ENCODE measurements around the gene PDLIM3.
"Not testable (repeated sequence)": the region's sequence is repeated elsewhere in the genome, so short reads cannot be mapped to it uniquely, and the experiment has no call there.

The PDLIM3 gene

GRCh38 chr4:185515248-185515647 lies 20.1 kb downstream of the PDLIM3 start:
- DNase-seq, result no peak

GRCh38 chr4:185514182-185514697 lies 21.1 kb downstream of the PDLIM3 start:
- no peak for DNase-seq

- DNase-seq, result peak in 2 of 5 donors; percentile 11 to 28
These were observed 21.7 kb downstream of the PDLIM3 start for GRCh38 chr4:185513489-185514181.

GRCh38 chr4:185512516-185512915 lies 22.8 kb downstream of the PDLIM3 start:
- DNase-seq, result no peak

- DNase-seq, result not testable (repeated sequence)
These were observed 24.1 kb downstream of the PDLIM3 start for GRCh38 chr4:185511243-185511642.

GRCh38 chr4:185510806-185511205 lies 24.5 kb downstream of the PDLIM3 start:
- no peak for DNase-seq

GRCh38 chr4:185508181-185508580 lies 27.1 kb downstream of the PDLIM3 start:
- no peak for DNase-seq

- no peak for DNase-seq
These were observed 28.9 kb downstream of the PDLIM3 start for GRCh38 chr4:185506422-185506821.

GRCh38 chr4:185504098-185505047 lies 30.9 kb downstream of the PDLIM3 start:
- no peak for DNase-seq

- no peak for DNase-seq
These were observed 32.9 kb downstream of the PDLIM3 start for GRCh38 chr4:185502386-185502785.

- no peak for DNase-seq
These were observed 34.7 kb downstream of the PDLIM3 start for GRCh38 chr4:185500576-185500975.

- DNase-seq, result no peak
These were observed 35.3 kb downstream of the PDLIM3 start for GRCh38 chr4:185500035-185500434.

GRCh38 chr4:185488650-185489049 lies 46.7 kb downstream of the PDLIM3 start:
- DNase-seq, result no peak

GRCh38 chr4:185481401-185481800 lies 53.9 kb downstream of the PDLIM3 start:
- no peak for DNase-seq

GRCh38 chr4:185480016-185480732 lies 55.1 kb downstream of the PDLIM3 start:
- DNase-seq, result no peak

GRCh38 chr4:185479507-185479971 lies 55.8 kb downstream of the PDLIM3 start:
- no peak for DNase-seq

- DNase-seq, result no peak
These were observed 62.1 kb downstream of the PDLIM3 start for GRCh38 chr4:185473247-185473646.

GRCh38 chr4:185472103-185472542 lies 63.2 kb downstream of the PDLIM3 start:
- DNase-seq, result no peak

- peak; percentile 86 to 92 (median 89) for DNase-seq
These were observed 63.8 kb downstream of the PDLIM3 start, which contains the start of gene CCDC110 for GRCh38 chr4:185471235-185472102. CCDC110 (minus strand) TSS chr4:185471733; CDS start chr4:185471683, 50 bp downstream.

GRCh38 chr4:185470501-185471195 lies 64.7 kb downstream of the PDLIM3 start:
- DNase-seq, result peak in 4 of 5 donors; percentile 22 to 46 (median 34)

All from T-helper 1 cell (primary cell).